Prostate gland (tissue), 2 donors: ENCODE data around the gene ASTL.

Source experiments
- POLR2A ChIP-seq: fragments of 450-650 bp; IDR thresholded peaks from one replicate; pipeline ENCODE4 v1.6.1; 2016; ENCODE audit warnings: antibody characterized with exemption, mild to moderate bottlenecking
- POLR2AphosphoS5 ChIP-seq: sonication (generic); formaldehyde crosslinking; IDR thresholded peaks from one replicate; pipeline ENCODE4 v1.6.1; 2017; ENCODE audit warnings: antibody characterized with exemption
- TF ChIP-seq, protein P1 (sequence below), 4 experiments: fragments of 200-600 bp in 2 of 4; fragments of 450-650 bp in 2 of 4; sonication (generic) in 2 of 4; IDR thresholded peaks; 1 replicate in 3 of 4; 2 replicates in 1 of 4; pipeline ENCODE4 v1.5.1; 2016 to 2019; ENCODE audit warnings: antibody characterized with exemption in 4 of 4, mild to moderate bottlenecking in 2 of 4, moderate library complexity in 2 of 4

DNA sequence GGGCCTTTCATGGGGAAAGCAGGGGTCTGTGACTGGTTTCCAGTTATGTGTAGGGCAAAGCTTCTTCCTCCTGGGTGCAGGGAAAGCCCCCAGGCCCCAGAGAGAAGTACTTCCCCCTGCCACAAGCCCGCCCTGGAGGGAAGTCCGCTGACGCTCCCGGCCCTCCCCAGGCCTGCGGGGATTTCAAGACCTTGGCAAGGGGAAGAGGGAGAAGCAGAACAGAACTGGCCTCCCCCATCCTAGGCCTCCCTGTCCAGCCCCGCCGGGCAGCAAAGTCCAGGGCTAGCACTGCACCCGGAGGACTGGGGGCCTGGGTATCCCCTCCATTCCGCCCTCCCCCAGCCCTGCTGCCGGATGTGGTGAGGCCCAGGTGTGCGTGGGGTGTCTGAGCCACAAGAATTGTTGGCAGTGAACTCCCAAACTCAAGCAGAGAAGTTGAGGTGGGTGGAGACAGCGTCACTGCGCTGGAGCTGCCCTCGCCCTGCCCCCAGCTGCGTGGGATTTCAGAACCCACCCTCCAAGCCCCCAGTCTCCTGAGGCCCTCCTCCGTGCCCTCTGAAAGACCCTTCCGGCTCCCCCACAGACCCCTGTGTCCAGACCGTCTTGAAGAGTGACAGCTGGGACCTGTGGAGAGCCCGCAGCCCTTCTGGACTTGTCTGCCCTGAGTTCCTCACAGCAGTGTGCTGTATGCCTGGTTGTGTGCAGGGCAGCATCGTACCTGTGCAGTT, 8.0 kb upstream of the ASTL start:
- peak; percentile 17 for TF ChIP-seq POLR2A
- TF ChIP-seq, protein P1, sequence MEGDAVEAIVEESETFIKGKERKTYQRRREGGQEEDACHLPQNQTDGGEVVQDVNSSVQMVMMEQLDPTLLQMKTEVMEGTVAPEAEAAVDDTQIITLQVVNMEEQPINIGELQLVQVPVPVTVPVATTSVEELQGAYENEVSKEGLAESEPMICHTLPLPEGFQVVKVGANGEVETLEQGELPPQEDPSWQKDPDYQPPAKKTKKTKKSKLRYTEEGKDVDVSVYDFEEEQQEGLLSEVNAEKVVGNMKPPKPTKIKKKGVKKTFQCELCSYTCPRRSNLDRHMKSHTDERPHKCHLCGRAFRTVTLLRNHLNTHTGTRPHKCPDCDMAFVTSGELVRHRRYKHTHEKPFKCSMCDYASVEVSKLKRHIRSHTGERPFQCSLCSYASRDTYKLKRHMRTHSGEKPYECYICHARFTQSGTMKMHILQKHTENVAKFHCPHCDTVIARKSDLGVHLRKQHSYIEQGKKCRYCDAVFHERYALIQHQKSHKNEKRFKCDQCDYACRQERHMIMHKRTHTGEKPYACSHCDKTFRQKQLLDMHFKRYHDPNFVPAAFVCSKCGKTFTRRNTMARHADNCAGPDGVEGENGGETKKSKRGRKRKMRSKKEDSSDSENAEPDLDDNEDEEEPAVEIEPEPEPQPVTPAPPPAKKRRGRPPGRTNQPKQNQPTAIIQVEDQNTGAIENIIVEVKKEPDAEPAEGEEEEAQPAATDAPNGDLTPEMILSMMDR (IDR thresholded peaks at IDR 0.05): no peak
- TF ChIP-seq POLR2AphosphoS5: no peak
